A673 (cell line): ENCODE measurements around the gene MIEF2.

Source experiments
- CTCF ChIP-seq: fragments of 300-800, 200-600 bp; sonication (generic); conservative IDR thresholded peaks from 2 replicates; pipeline ENCODE4 v1.5.1; 2017; ENCODE audit warnings: low read depth, mild to moderate bottlenecking, antibody characterized with exemption, low read length, moderate library complexity, mixed read lengths
- EZH2 ChIP-seq: fragments of 200-600 bp; sonication (generic); IDR thresholded peaks from 2 replicates; pipeline ENCODE4 v1.6.1; 2017; ENCODE audit warnings: borderline replicate concordance, low read depth, mild to moderate bottlenecking, mixed read lengths, antibody characterized with exemption, low read length; ENCODE audit not compliant: poor library complexity, severe bottlenecking

DNA sequence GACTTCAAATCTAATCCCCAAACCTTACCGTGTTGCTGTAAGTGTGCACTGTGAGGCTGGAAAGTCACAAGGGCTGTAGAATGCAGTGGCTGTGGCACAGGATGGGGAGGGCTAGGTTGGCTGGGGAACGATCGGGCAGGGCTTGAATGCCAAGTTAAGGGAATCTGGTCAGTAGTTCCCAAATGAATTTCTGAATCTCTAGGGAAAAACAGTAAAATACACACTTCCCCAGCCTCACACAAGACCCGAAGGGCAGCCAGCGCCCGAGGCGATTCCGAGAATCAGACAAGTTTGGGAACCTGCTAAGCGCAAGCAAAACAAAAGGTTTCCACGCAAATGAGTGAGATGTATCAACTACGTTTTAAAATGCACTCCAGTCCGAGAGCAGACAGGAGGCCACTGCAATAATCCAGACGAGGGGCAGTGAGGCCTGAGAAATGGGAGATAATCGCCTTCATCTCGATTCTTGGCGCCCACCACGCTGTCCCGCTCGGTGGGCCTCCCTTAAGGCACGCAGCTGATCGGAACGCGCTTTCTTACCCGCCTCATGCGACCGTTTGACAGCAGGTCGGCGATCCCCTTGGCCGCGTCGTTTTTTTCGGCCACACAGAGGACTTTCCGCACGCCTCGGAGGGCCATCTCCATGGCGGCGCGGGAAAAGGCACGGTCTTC lies 53.7 kb downstream of the MIEF2 start:
- TF ChIP-seq CTCF = no peak
- TF ChIP-seq EZH2 = no peak
